IMR-90 (cell line): Measurements from ENCODE around the gene SMARCA2. TPM values are rescaled to one million over a fixed set of nuclear protein-coding genes. Genes with fewer than 3 reads are reported as not detected.
A peak's percentile ranks its signal among the peaks of the same experiment; 100 is the strongest.

Source experiments
- ATAC-seq: fragments of 200-7000 bp; cut with Tn5 transposase; 2 replicates; pipeline ENCODE4 v1.9.1; 2020; ENCODE audit warnings: low read depth, mild to moderate bottlenecking, moderate library complexity
- BruUV-seq: library from RNA; stranded (reverse); fragments of 400-500 nt; replicated peaks from 2 replicates; lab custom pipeline; 2021; lab: Mats Ljungman, UMichigan
- CTCF ChIA-PET: fragments of 300-600 bp; formaldehyde crosslinking; extraction: SDS; loops from one replicate; lab custom pipeline; 2021; ENCODE audit warnings: antibody characterized with exemption; lab: Yijun Ruan, JAX
- POLR2A ChIA-PET: fragments of 300-600 bp; sonication (Branson Sonifier 250); formaldehyde crosslinking; loops from one replicate; lab custom pipeline; 2022; ENCODE audit warnings: antibody characterized with exemption; ENCODE audit not compliant: unreplicated experiment; lab: Charles Lee
- DNase-seq: peaks from one replicate; pipeline ENCODE4 v3.0.0; 2013
- H2AFZ ChIP-seq: replicated peaks from 2 replicates; pipeline ENCODE3; 2013; ENCODE audit warnings: low read length, mild to moderate bottlenecking; ENCODE audit not compliant: poor library complexity
- H2AK5ac ChIP-seq: 2 replicates; pipeline ENCODE4 v1.6.1; 2013; ENCODE audit warnings: low read depth, low read length, inconsistent platforms
- H2AK9ac ChIP-seq: replicated peaks from 2 replicates; pipeline ENCODE3; 2013; ENCODE audit warnings: mild to moderate bottlenecking, low read depth, low read length, moderate library complexity; ENCODE audit not compliant: poor library complexity
- H2BK120ac ChIP-seq: 2 replicates; pipeline ENCODE4 v1.6.1; 2013; ENCODE audit warnings: low read depth, low read length, inconsistent platforms
- H2BK15ac ChIP-seq: 3 replicates; pipeline ENCODE4 v1.6.1; 2013; ENCODE audit warnings: low read depth, low read length, inconsistent platforms
- H2BK20ac ChIP-seq: 2 replicates; pipeline ENCODE4 v1.6.1; 2013; ENCODE audit warnings: low read depth, mild to moderate bottlenecking, inconsistent platforms, low read length, moderate library complexity
- H2BK5ac ChIP-seq: 2 replicates; pipeline ENCODE4 v1.6.1; 2013; ENCODE audit warnings: mild to moderate bottlenecking, low read depth, low read length, inconsistent platforms; ENCODE audit not compliant: poor library complexity, severe bottlenecking
- H3K14ac ChIP-seq: replicated peaks from 2 replicates; pipeline ENCODE4 v1.6.1; 2013; ENCODE audit warnings: low read depth, low read length, inconsistent platforms
- H3K18ac ChIP-seq: 2 replicates; pipeline ENCODE4 v1.6.1; 2013; ENCODE audit warnings: low read depth, low read length, control low read depth
- H3K23ac ChIP-seq: 2 replicates; pipeline ENCODE4 v1.6.1; 2013; ENCODE audit warnings: low read depth, low read length, inconsistent platforms
- H3K27ac ChIP-seq: 2 replicates; pipeline ENCODE4 v1.5.1; 2013; ENCODE audit warnings: mild to moderate bottlenecking, control low read depth, low read length; ENCODE audit not compliant: insufficient read depth
- H3K27me3 ChIP-seq: 2 replicates; pipeline ENCODE4 v1.6.1; 2013; ENCODE audit warnings: low read length; ENCODE audit not compliant: control insufficient read depth, insufficient read depth
- H3K36me3 ChIP-seq: 2 replicates; pipeline ENCODE4 v1.6.1; 2013; ENCODE audit warnings: low read length, mixed read lengths; ENCODE audit not compliant: control insufficient read depth, insufficient read depth
- H3K4ac ChIP-seq: 2 replicates; pipeline ENCODE4 v1.6.1; 2013; ENCODE audit warnings: low read depth, low read length, inconsistent platforms
- H3K4me1 ChIP-seq: 2 replicates; pipeline ENCODE4 v1.6.1; 2013; ENCODE audit warnings: low read length, mixed read lengths; ENCODE audit not compliant: control insufficient read depth, insufficient read depth
- H3K4me2 ChIP-seq: 2 replicates; pipeline ENCODE4 v1.6.1; 2013; ENCODE audit warnings: low read depth, mild to moderate bottlenecking, control low read depth, low read length, moderate library complexity
- H3K4me3 ChIP-seq: 2 replicates; pipeline ENCODE4 v1.5.1; 2013; ENCODE audit warnings: low read depth, mild to moderate bottlenecking, control low read depth, low read length, moderate library complexity; ENCODE audit not compliant: insufficient read depth
- H3K56ac ChIP-seq: 2 replicates; pipeline ENCODE4 v1.6.1; 2013; ENCODE audit warnings: low read length, inconsistent platforms; ENCODE audit not compliant: insufficient read depth; ENCODE audit errors: extremely low read depth
- H3K79me1 ChIP-seq, 2 experiments: 2 replicates each; pipeline ENCODE4 v1.6.1; 2013; ENCODE audit warnings: low read length in 2 of 2, inconsistent platforms in 1 of 2, low read depth in 1 of 2
- H3K9ac ChIP-seq: 2 replicates; pipeline ENCODE4 v1.6.1; 2013; ENCODE audit warnings: low read depth, low read length, control low read depth
- H3K9me1 ChIP-seq: 2 replicates; pipeline ENCODE4 v1.6.1; 2013; ENCODE audit warnings: low read length, inconsistent platforms; ENCODE audit not compliant: insufficient read depth
- H3K9me3 ChIP-seq: 2 replicates; pipeline ENCODE4 v1.6.1; 2013; ENCODE audit warnings: low read length; ENCODE audit not compliant: control insufficient read depth, insufficient read depth
- H4K20me1 ChIP-seq: 2 replicates; pipeline ENCODE4 v1.6.1; 2013; ENCODE audit warnings: low read length, inconsistent platforms; ENCODE audit not compliant: insufficient read depth
- H4K5ac ChIP-seq: 2 replicates; pipeline ENCODE4 v1.6.1; 2013; ENCODE audit warnings: mild to moderate bottlenecking, low read depth, low read length, control low read depth
- H4K8ac ChIP-seq, 2 experiments: 2 replicates each; pipeline ENCODE4 v1.6.1; 2013; ENCODE audit warnings: low read depth in 2 of 2, low read length in 2 of 2, control low read depth in 1 of 2, inconsistent platforms in 1 of 2
- H4K91ac ChIP-seq: 2 replicates; pipeline ENCODE4 v1.6.1; 2013; ENCODE audit warnings: low read depth, low read length, inconsistent platforms; ENCODE audit not compliant: insufficient read depth
- CEBPB ChIP-seq: IDR thresholded peaks from 2 replicates; pipeline ENCODE4 v1.6.1; 2012; ENCODE audit warnings: low read depth, low read length, improper control_type of control experiment
- WGBS, 2 experiments: methylation state at CpG; one replicate each; pipeline versions ENCODE4 v1.1.5 to v1.1.7; 2013; ENCODE audit warnings: missing lambda C conversion rate in 2 of 2; ENCODE audit not compliant: insufficient read length in 1 of 2; ENCODE audit errors: extremely low coverage in 2 of 2; 5-methylcytosine and 5-hydroxymethylcytosine counted together
- dilution Hi-C: fragments of 300-500 bp; cut with HindIII; formaldehyde crosslinking; loops from one replicate; pipeline ENCODE4 v1.14.3; 2018; ENCODE audit warnings: low sequenced_read_pairs; ENCODE audit not compliant: unreplicated experiment
- in situ Hi-C: fragments of 300-500 bp; cut with MboI; formaldehyde crosslinking; loops from 3 replicates; pipeline ENCODE4 v1.14.3; 2019; ENCODE audit warnings: low sequenced_read_pairs, inconsistent platforms, mixed read lengths
- intact Hi-C: fragments of 100-400 bp; cut with micrococcal nuclease; formaldehyde crosslinking; loops from 2 replicates; pipeline ENCODE4 v1.10.0; 2022
- polyA plus RNA-seq, 3 experiments: library from polyadenylated mRNA; depleted of rRNA; stranded (reverse); fragments of >200 nt; gene quantifications; 2 replicates each; pipeline ENCODE4 v1.2.3, GENCODE V29; 2012; ENCODE audit warnings: low replicate concordance in 1 of 3
- total RNA-seq: library from RNA; depleted of rRNA; stranded (reverse); fragments of >200 nt; gene quantifications from 2 replicates; pipeline ENCODE4 v1.2.3, GENCODE V29; 2012
- TF ChIP-seq, protein P1 (sequence below): fragments of 150-350 bp; IDR thresholded peaks from 2 replicates; pipeline ENCODE4 v1.6.1; 2017; ENCODE audit warnings: mild to moderate bottlenecking, antibody characterized with exemption, low read length, low read depth
- TF ChIP-seq, protein P2 (sequence below): fragments of 150-350 bp; IDR thresholded peaks from 2 replicates; pipeline ENCODE4 v1.6.1; 2016; ENCODE audit warnings: low read depth, mild to moderate bottlenecking, low read length, moderate library complexity, borderline replicate concordance

SMARCA2 gene
- total and polyA plus RNA-seq, 2 of the 4 experiments (the other 2 are of a cell fraction): 25.3 to 26.7 TPM

DNA sequence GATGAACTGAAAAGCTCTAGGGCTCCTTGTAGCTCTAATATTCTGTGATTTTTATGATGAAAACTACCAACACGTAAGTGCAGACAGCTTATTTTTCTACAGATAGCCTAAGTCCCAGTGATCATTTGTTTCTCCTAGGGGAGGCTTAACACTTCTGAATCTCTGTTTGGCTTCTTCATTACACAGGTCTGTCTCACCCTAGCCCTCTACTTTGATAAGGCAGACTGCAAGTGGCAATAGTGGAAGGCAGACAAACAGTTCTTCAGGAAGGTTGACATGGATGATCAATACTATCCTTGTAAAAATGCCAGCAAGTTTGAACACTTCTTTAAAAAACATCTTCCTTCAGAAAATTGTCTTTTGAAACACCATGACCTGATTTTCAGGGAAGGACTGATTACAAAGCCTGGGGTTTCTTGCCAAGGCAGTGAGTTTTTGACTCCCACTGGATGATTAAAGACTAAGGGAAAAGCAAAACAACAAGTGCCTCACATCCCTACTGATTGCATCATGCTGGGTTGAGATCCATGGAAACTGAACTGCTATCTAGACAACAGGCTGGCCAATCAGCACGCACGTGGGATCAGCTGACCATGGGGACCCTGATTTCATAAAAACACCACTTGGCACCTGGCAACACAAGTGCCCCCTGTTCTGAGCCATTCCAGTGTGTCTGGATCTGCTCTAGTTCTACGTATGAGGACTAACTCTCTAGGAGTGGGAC is 212.2 kb downstream of the SMARCA2 start:
- TF ChIP-seq, protein P1, sequence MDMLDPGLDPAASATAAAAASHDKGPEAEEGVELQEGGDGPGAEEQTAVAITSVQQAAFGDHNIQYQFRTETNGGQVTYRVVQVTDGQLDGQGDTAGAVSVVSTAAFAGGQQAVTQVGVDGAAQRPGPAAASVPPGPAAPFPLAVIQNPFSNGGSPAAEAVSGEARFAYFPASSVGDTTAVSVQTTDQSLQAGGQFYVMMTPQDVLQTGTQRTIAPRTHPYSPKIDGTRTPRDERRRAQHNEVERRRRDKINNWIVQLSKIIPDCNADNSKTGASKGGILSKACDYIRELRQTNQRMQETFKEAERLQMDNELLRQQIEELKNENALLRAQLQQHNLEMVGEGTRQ: peak; percentile 55; the same call in 1 of the 2 replicates
- peak; percentile 86 for TF ChIP-seq CEBPB
- TF ChIP-seq, protein P2, sequence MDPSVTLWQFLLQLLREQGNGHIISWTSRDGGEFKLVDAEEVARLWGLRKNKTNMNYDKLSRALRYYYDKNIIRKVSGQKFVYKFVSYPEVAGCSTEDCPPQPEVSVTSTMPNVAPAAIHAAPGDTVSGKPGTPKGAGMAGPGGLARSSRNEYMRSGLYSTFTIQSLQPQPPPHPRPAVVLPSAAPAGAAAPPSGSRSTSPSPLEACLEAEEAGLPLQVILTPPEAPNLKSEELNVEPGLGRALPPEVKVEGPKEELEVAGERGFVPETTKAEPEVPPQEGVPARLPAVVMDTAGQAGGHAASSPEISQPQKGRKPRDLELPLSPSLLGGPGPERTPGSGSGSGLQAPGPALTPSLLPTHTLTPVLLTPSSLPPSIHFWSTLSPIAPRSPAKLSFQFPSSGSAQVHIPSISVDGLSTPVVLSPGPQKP: no peak
- dilution Hi-C loops: no loop called here
- no peak overlapping the region; the same call in 1 of the 2 replicates for H3K27ac ChIP-seq
- no peak overlapping the region; the same call in 1 of the 2 replicates for H4K5ac ChIP-seq
- in situ Hi-C loops: no loop called here
- H2BK15ac ChIP-seq: no peak overlapping the region
- no peak overlapping the region for H3K4me2 ChIP-seq
- H3K56ac ChIP-seq: no peak overlapping the region
- no peak overlapping the region for H2AFZ ChIP-seq
- DNase-seq (peak; percentile 67), ATAC-seq (peak; percentile 60)
- ChIA-PET POLR2A (no interaction called here), CTCF (no interaction called here)
- no peak overlapping the region for H3K23ac ChIP-seq
- H2BK5ac ChIP-seq: no peak overlapping the region
- no peaks in the 10 kb centered on the region for H3K9me3 ChIP-seq
- H3K36me3 ChIP-seq: no peaks in the 10 kb centered on the region
- BruUV-seq: no TSS peak
- H2AK9ac ChIP-seq: no peak overlapping the region
- no peak overlapping the region for H4K91ac ChIP-seq
- no peaks in the 10 kb centered on the region for H3K79me1 ChIP-seq
- H3K27me3 ChIP-seq: no peaks in the 10 kb centered on the region
- H3K9ac ChIP-seq: no peak overlapping the region
- no peaks in the 10 kb centered on the region for H4K20me1 ChIP-seq
- no peak overlapping the region for H2BK20ac ChIP-seq
- intact Hi-C loops: no loop called here
- H2AK5ac ChIP-seq: no peak overlapping the region
- H3K4me1 ChIP-seq: no peaks in the 10 kb centered on the region
- H3K4me3 ChIP-seq: no peak overlapping the region
- no peak overlapping the region; a peak in 1 of 4 replicates for H4K8ac ChIP-seq
- 0 out of 2 replicates have a peak overlapping the region, but pooled peaks have one; percentile 0 for H3K18ac ChIP-seq
- H2BK120ac ChIP-seq: no peak overlapping the region
- no peaks in the 10 kb centered on the region for H3K9me1 ChIP-seq
- H3K4ac ChIP-seq: no peak overlapping the region; the same call in 1 of the 2 replicates
- no peak overlapping the region for H3K14ac ChIP-seq
- WGBS, 2 experiments: 57% methylated on average over 3 of the region's 4 CpGs; no CpG with 5 or more reads in 1 of the 2 experiments
